HL-60 (cell line): Measurements from ENCODE around the gene CNGB1.

Source experiments
- GABPA ChIP-seq: IDR thresholded peaks from 2 replicates; pipeline ENCODE4 v1.6.1; 2012; ENCODE audit warnings: low read depth
- POLR2AphosphoS5 ChIP-seq: IDR thresholded peaks from 2 replicates; pipeline ENCODE4 v1.6.1; 2012; ENCODE audit warnings: low read depth
- REST ChIP-seq: IDR thresholded peaks from 2 replicates; pipeline ENCODE4 v1.6.1; 2012; ENCODE audit warnings: low read depth; ENCODE audit not compliant: insufficient replicate concordance
- SPI1 ChIP-seq: IDR thresholded peaks from 2 replicates; pipeline ENCODE4 v1.6.1; 2012; ENCODE audit warnings: low read depth, mild to moderate bottlenecking, borderline replicate concordance
- TF ChIP-seq, protein P1 (sequence below): IDR thresholded peaks from one replicate; pipeline ENCODE4 v1.5.1; 2011; ENCODE audit warnings: low read length, control low read depth, inconsistent platforms; ENCODE audit not compliant: insufficient read depth

DNA sequence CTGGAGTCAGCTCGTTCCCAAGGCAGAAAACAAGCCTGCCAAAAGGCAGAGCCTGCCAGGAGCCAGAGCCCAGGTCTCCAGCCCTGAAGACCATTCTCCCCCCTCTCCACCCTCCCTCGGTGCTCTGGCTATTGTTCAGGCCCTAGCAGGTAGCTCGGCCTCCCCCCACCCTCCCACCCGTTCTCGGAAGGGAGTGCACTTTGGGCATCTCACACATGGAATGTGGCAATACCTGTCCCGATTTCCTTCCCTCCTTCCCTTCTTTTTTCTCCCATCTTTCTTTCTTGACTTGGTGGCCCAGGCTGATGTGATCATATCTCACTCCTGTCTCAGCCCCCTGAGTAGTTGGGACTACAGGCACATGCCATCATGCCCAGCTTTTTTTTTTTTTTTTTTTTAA lies 12.4 kb downstream of the CNGB1 start:
- TF ChIP-seq, protein P1, sequence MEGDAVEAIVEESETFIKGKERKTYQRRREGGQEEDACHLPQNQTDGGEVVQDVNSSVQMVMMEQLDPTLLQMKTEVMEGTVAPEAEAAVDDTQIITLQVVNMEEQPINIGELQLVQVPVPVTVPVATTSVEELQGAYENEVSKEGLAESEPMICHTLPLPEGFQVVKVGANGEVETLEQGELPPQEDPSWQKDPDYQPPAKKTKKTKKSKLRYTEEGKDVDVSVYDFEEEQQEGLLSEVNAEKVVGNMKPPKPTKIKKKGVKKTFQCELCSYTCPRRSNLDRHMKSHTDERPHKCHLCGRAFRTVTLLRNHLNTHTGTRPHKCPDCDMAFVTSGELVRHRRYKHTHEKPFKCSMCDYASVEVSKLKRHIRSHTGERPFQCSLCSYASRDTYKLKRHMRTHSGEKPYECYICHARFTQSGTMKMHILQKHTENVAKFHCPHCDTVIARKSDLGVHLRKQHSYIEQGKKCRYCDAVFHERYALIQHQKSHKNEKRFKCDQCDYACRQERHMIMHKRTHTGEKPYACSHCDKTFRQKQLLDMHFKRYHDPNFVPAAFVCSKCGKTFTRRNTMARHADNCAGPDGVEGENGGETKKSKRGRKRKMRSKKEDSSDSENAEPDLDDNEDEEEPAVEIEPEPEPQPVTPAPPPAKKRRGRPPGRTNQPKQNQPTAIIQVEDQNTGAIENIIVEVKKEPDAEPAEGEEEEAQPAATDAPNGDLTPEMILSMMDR: no peak
- no peak for TF ChIP-seq POLR2AphosphoS5
- no peak for TF ChIP-seq REST
- no peak for TF ChIP-seq GABPA
- no peak for TF ChIP-seq SPI1
